GM21526 (cell line): ENCODE results near the gene FAM221A.
"Not testable (repeated sequence)": the region's sequence is repeated elsewhere in the genome, so short reads cannot be mapped to it uniquely, and the experiment has no call there.

Source experiments
- ATAC-seq: cut with Tn5 transposase; IDR thresholded peaks from one replicate; pipeline ENCODE4 v1.9.1; 2021; ENCODE audit warnings: moderate library complexity; ENCODE audit not compliant: unreplicated experiment, low FRiP score

The FAM221A gene

GRCh38 chr7:23679898-23680413 is at the start of gene FAM221A:
Gene FAM221A, plus strand, starts transcription at chr7:23680199. Its CDS starts 20 bp downstream, at chr7:23680219.
- ATAC-seq = peak; percentile 98

- no peak for ATAC-seq
Observed at GRCh38 chr7:23633417-23633816, 46.6 kb upstream of the FAM221A start.

- ATAC-seq = no peak
Observed at GRCh38 chr7:23645822-23646221, 34.2 kb upstream of the FAM221A start.

GRCh38 chr7:23653942-23654341 is 26.1 kb upstream of the FAM221A start:
- no peak for ATAC-seq

GRCh38 chr7:23654508-23654907 is 25.5 kb upstream of the FAM221A start:
- no peak for ATAC-seq

GRCh38 chr7:23655433-23655832 is 24.6 kb upstream of the FAM221A start:
- ATAC-seq = no peak

GRCh38 chr7:23658831-23659427 is 21.1 kb upstream of the FAM221A start:
- no peak for ATAC-seq

GRCh38 chr7:23661385-23661784 is 18.6 kb upstream of the FAM221A start:
- ATAC-seq = no peak

- ATAC-seq = no peak
Observed at GRCh38 chr7:23662124-23662983, 17.6 kb upstream of the FAM221A start.

- ATAC-seq = no peak
Observed at GRCh38 chr7:23662984-23663313, 17.1 kb upstream of the FAM221A start.

GRCh38 chr7:23664122-23664521 is 15.9 kb upstream of the FAM221A start:
- no peak for ATAC-seq

GRCh38 chr7:23672033-23672432 is 8.0 kb upstream of the FAM221A start:
- no peak for ATAC-seq

- ATAC-seq = peak; percentile 39
Observed at GRCh38 chr7:23680414-23681405, 711 bp downstream of the FAM221A start.

GRCh38 chr7:23684041-23684440 is 4.0 kb downstream of the FAM221A start:
- ATAC-seq = not testable (repeated sequence)

- no peak for ATAC-seq
Observed at GRCh38 chr7:23685731-23686130, 5.7 kb downstream of the FAM221A start.

- no peak for ATAC-seq
Observed at GRCh38 chr7:23687011-23687410, 7.0 kb downstream of the FAM221A start.

- ATAC-seq = no peak
Observed at GRCh38 chr7:23689165-23689564, 9.2 kb downstream of the FAM221A start.

- ATAC-seq = no peak
Observed at GRCh38 chr7:23691320-23691719, 11.3 kb downstream of the FAM221A start.

- no peak for ATAC-seq
Observed at GRCh38 chr7:23693224-23693623, 13.2 kb downstream of the FAM221A start.

GRCh38 chr7:23696916-23697441 is 17.0 kb downstream of the FAM221A start:
- ATAC-seq = no peak
